Measurements from ENCODE around the gene PLCH2.
A peak's percentile ranks its signal among the peaks of the same experiment; 100 is the strongest.

PLCH2 gene

DNA sequence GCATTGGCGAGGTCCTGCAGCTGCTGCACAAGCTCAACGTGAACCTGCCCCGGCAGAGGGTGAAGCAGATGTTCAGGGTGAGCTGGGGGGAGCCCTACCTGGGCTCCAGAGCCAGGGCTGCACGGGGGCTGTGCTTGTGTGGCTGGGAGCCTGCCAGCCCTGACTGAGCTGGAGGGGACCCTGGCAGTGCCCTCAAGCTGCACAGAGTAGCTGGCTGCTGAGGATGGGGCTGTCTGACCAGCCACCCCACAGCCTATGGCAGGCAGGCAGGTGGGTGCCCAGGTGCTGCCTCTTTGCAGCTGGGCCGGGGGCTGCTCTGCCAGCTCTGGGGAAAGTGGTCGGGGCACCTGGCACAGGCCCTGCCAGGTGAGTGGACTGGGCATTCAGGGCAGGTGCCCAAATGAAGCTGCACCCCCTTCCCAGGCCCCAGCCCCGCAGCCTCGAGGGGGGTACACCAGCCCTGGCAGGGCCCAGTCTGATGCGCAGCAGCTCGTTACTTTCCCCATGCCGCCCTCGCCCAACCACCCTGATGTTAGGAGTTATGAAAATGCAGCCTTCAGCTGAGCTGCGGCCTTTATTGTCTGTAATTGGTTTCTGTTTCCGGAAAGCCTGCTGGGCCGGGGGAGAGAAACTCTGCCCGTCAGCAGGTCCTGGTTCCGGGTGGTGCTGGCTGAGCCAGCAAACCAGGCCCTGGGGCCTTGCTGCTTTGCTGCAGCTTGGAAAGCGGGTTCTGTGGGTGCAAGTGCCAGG, 4.3 kb downstream of the PLCH2 start:
- no peak for DNase-seq

GRCh38 chr1:2480986-2481364, 4.9 kb downstream of the PLCH2 start:
- DNase-seq = peak in 1 of 2 experiments; percentile 64

GRCh38 chr1:2481885-2482284, 5.8 kb downstream of the PLCH2 start:
- DNase-seq = no peak

- DNase-seq = no peak
Observed at GRCh38 chr1:2482588-2482987, 6.5 kb downstream of the PLCH2 start.

- DNase-seq = no peak
Observed at GRCh38 chr1:2483026-2483425, 6.9 kb downstream of the PLCH2 start.

DNA sequence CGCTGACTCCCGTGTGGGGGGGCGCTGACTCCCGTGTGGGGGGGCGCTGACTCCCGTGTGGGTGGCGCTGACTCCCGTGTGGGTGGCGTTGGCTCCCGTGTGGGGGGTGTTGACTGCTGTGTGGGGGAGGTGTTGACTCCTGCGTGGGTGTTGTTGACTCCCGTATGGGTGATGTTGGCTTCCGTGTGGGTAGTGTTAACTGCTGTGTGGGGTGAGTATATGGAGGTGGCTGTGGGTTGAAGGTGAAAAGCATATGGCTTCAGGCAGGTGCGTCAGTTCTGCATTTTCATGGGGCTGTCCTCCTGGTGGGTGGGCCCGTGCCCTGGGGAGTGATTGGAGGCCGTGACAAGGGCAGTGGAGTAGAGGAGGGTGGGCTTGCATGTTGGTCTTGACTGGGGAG, 7.9 kb downstream of the PLCH2 start:
- no peak for DNase-seq

DNA sequence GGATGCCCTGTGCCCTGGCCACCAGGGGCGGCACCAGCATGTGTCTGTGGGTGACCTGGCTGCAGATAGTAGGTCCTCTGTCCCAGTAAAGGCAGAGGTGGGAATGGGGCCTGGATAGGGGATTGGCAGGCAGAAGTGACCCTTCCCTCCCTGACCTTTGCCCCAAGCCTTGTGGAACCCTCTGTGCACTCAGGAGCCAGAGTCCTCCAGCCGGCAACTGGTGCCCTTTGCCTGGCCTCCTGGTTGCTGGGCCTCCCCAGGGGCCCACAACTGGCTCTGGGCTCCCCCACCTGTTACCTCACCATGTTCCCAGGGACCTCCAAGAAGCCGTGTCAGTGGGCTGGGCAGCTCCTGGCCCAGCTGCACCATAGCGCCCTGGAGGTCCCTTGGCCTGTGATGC, 10.0 kb downstream of the PLCH2 start:
- no peak for DNase-seq

DNA sequence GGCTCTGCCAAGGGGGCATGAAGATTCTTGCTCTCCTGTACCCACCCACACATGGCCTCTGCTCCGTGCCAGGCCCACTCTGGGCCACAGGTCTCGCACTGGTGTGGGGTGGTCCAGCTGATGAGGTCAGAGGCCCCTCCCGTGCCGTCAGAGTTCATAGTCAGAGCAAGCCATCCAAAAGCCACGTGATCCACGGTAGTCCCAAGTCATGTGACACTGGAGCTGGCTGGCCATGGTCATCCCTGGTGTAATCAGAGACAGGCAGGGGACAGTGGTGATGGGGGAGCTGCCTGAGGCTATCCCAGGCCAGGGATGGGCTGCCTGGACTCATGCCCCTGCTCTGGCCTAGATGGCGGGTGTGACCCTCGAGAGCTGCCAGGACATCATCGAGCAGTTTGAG, 10.5 kb downstream of the PLCH2 start:
- no peak for DNase-seq

DNA sequence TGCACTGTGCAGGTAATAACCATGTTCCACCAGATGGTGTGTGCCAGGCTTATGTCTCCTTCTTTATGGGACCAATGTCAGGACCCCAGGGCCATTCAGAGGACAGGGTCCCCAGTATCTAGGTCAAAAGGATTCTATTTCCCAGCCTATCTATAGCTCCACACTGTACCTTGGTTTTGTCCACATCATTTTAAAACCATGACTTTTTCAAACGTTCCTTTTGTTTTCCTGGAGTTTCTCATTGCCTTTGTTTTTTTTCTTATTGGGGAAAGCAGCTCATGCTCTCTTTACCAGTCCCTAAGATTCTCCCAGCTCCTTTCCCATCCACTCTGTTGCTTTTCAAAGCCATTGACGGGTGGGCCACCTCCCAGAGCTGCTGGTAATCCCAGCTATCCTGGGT, 12.6 kb downstream of the PLCH2 start:
- no peak for DNase-seq

GRCh38 chr1:2489615-2490014, 13.5 kb downstream of the PLCH2 start:
- DNase-seq = no peak

DNA sequence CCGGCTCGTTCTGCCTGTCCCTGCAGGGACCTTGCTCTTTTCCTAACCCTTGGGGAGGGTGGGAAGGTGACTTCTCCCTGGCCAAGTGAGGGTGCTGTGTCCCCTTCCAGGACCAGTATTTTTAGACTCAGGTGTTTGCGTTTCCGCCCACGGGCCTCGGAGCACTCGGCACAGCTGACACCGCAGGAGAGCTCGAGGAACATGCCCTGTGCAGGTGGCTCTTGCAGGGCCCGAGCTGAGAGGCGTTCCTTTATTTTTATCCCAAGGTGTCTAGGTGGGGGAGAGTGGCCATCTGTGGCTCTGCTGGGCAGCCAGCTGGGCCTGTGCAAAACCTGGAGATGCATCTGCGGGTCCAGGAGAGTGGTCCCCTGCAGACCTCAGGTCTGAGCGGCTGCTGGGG, 16.0 kb downstream of the PLCH2 start:
- no peak for DNase-seq

DNA sequence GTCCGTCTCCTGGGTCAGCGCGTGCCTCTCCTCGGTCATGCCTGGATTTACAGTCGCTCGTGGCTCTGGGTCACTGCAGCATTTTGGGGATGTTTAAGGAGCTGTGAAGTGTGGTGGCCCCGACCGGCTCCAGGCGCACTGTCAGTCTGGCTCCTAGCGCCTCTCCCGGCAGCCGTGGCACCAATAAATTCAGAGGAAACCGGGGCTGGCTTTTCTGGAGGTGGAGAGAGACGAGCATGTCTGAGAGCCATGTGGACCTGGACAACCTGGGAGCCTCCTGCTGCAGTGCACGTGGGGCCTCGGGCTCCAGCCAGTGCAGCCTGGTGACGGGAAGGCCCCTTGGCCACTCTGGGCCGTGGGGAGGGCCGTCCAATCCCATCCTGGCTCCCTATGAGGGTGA, 17.1 kb downstream of the PLCH2 start:
- no peak for DNase-seq

- no peak for DNase-seq
Observed at GRCh38 chr1:2493691-2494322, 17.7 kb downstream of the PLCH2 start.

DNA sequence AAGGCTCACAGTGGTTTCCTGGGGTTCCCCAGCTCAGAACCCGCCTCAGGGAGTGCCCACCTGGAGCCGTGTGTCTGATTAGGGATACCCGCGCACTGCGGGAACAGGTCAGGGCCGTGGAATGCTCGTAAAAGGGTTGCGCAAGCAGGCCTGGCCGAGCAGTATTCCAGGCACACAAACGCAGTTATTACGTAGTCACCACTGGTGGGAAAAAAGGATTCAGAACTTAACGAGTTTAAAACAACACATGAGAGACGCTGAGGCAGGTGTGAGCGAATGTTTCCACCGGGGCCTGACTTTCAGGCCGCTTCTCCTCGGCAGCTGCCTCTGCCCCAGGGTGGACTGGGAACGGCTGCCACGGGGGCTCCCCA, 18.2 kb downstream of the PLCH2 start:
- DNase-seq = no peak

GRCh38 chr1:2495026-2495425, 18.9 kb downstream of the PLCH2 start:
- DNase-seq = no peak

DNA sequence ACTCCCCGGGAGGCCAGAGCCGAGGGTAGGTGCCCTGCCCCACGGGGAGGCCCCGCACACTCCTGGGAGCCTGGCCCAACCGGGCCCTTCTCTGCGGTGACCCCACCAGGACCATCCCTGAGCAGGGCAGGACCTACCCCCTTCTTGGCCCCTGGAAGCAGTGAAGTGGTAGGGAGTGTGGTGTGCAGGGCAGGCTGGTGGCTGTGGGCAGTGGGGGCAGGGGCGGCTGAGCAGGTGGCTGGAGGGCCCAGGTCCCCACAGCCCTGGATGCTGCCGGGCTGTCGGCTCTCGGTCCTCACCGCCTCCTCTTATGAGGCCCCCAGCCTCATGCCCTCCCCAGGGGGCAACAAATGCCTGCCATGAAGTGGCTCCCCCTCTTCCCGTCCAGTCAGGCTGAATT, 19.5 kb downstream of the PLCH2 start:
- no peak for DNase-seq

DNA sequence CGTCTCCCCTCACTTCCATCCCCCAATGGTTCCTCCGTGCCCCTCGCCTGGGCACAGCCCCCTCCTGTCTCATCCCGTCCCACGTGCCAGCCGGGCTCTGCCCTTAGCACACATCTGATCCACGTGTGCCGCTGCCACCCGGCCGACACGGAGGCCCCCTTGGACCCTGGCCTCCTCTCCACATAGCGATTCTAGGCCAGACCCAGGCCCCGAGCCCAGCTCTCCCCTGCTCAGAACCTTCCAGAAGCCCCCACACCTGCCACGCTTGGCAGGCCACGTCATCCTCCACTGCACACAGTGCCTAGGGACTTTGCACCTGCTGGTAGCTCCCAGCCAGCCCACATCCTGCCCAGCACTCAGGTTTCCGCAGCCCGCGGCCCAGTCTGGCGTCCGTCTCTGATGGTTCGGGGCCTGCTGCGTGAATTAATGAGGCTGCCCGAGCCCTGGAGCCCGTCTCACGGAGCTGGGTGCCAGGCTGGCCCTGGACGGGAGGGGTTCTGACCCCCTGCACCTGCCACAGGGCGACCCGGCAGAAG, 20.1 kb downstream of the PLCH2 start:
- peak in 1 of 2 experiments; percentile 42 for DNase-seq

DNA sequence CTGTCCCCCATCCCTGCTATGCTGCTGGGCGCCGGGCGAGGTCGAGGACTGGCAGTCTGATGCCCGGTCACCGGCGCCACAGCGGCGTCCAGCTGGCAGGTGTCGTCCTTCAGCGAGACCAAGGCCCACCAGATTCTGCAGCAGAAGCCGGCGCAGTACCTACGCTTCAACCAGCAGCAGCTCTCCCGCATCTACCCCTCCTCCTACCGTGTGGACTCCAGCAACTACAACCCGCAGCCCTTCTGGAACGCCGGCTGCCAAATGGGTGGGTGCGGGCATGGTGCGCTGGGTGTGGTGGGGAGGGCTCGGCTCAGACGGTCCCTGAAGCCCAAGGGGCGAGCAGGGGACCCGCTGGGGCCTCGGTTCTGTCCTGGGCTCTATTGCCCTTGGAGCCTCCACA, 20.7 kb downstream of the PLCH2 start:
- no peak for DNase-seq

GRCh38 chr1:2497891-2498290, 21.8 kb downstream of the PLCH2 start:
- DNase-seq = no peak

GRCh38 chr1:2498648-2499047, 22.6 kb downstream of the PLCH2 start:
- no peak for DNase-seq

- DNase-seq = no peak
Observed at GRCh38 chr1:2499260-2499659, 23.2 kb downstream of the PLCH2 start.

GRCh38 chr1:2499986-2500596, 24.0 kb downstream of the PLCH2 start:
- no peak for DNase-seq

DNA sequence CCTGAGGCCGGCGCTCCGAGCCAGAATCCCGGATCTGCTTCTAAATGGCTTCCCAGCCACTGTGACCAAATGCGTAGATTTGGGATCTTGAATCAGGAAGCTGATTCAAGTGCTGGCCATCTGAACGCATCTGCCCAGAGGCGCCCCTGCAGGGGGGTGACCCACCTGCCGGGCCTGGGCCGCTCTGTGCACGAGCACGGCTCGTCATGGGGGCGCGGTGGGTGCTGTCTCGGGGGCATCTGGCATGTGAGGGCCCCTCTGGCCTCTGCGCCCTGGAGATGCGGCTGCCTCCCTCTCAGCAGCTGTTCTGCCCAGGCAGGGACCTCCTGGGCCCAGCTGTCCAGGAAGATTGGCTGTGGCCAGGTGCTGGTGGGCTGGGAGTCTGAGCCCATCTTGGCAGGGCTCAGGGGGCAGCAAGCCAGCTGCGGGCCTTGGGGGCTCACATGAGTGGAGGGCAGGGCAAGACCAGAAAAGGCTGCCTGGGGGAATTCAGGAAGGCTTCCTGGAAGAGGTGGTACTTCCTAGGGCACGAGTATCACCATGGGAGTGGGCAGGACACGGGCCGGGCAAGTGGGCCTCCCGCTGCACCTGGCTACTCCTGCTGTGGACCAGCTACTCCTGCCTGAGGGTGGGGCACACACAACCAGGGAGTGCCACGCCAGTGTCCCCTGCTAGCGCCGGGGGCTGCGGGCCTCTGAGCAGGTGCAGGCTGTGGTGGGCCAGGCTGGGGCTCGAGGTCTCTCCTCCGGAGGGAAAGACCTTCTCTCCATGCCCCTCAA, 25.1 kb downstream of the PLCH2 start:
- DNase-seq = no peak

DNA sequence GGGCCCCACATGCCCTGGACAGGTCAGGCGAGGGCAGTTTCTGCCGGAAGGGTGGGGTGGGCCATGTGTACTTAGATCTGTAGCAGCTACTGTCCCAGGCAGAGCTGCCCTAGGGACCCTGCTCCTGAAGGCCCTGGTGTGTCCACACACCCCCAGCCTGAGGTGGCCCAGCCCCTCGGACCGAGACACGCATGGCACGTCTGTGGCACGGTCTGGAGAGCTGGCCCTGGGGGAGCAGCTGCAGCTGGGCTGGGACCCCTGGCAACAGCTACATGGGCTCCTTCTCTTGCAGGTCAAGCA, 25.7 kb downstream of the PLCH2 start:
- no peak for DNase-seq

Data from NCI-H526 (cell line).